Transverse colon (tissue), 4 donors: ENCODE results near the gene HACL1. TPM values are rescaled to one million over a fixed set of nuclear protein-coding genes. Genes with fewer than 3 reads are reported as not detected.
A peak's percentile ranks its signal among the peaks of the same experiment; 100 is the strongest.

Source experiments
- DNase-seq: peaks from one replicate; pipeline ENCODE4 v3.0.0-alpha.2; 2019
- H3K27ac ChIP-seq, 4 donors: fragments of 200-600 bp; sonication (generic); 2 replicates each; pipeline ENCODE4 v1.5.1; 2016 to 2018; ENCODE audit warnings: inconsistent platforms in 4 of 4
- H3K27me3 ChIP-seq: fragments of 200-600 bp; sonication (generic); 2 replicates; pipeline ENCODE4 v1.5.1; 2017; ENCODE audit warnings: inconsistent platforms
- H3K36me3 ChIP-seq, 4 donors: fragments of 200-600 bp; sonication (generic); 2 replicates each; pipeline ENCODE4 v1.5.1; 2017 to 2019; ENCODE audit warnings: inconsistent platforms in 4 of 4
- H3K4me1 ChIP-seq, 4 donors: fragments of 200-600 bp; sonication (generic); 2 replicates each; pipeline ENCODE4 v1.5.1; 2017 to 2020; ENCODE audit warnings: inconsistent platforms in 4 of 4
- H3K4me3 ChIP-seq, 4 donors: fragments of 200-600 bp; sonication (generic); 1 replicate in 1 of 4; 2 replicates in 3 of 4; pipeline versions ENCODE4 v1.5.1 to v1.6.1; 2017 to 2019; ENCODE audit warnings: inconsistent platforms in 4 of 4
- H3K9me3 ChIP-seq, 2 donors: fragments of 200-600 bp; sonication (generic); 2 replicates each; pipeline ENCODE4 v1.5.1; 2017 to 2019; ENCODE audit warnings: inconsistent platforms in 2 of 2
- EP300 ChIP-seq: sonication (generic); formaldehyde crosslinking; IDR thresholded peaks from one replicate; pipeline ENCODE4 v1.6.1; 2017; ENCODE audit warnings: antibody characterized with exemption, low read depth
- POLR2A ChIP-seq: fragments of 450-650 bp; IDR thresholded peaks from one replicate; pipeline ENCODE4 v1.6.1; 2016; ENCODE audit warnings: antibody characterized with exemption, mild to moderate bottlenecking, moderate library complexity
- POLR2AphosphoS5 ChIP-seq, 3 donors: sonication (generic); formaldehyde crosslinking; IDR thresholded peaks; one replicate each; pipeline ENCODE4 v1.6.1; 2016; ENCODE audit warnings: antibody characterized with exemption in 3 of 3
- WGBS, 2 donors: methylation state at CpG; one replicate each; pipeline ENCODE4 v1.1.5; 2018; ENCODE audit warnings: low coverage in 1 of 2; 5-methylcytosine and 5-hydroxymethylcytosine counted together
- in situ Hi-C, 4 donors: fragments of 200-750 bp; cut with MboI; loops; one replicate each; pipeline versions ENCODE4 v1.15.0 to v1.15.1; 2017; ENCODE audit warnings: low sequenced_read_pairs in 3 of 4, low pct_ligation_motif_present in 1 of 4, low pct_unique_long_range_greater_than_20kb in 1 of 4
- intact Hi-C: fragments of 100-400 bp; cut with DNase I; formaldehyde crosslinking; loops from one replicate; pipeline ENCODE4 v1.15.1; 2023; ENCODE audit warnings: low total_unique reads
- total RNA-seq, 4 donors: library from RNA; depleted of rRNA; stranded (reverse); fragments of >200 nt; gene quantifications; one replicate each; pipeline ENCODE4 v1.1.0, GENCODE V29; 2016
- TF ChIP-seq, protein P1 (sequence below), 5 experiments: fragments of 200-600 bp in 3 of 5; fragments of 450-650 bp in 2 of 5; sonication (generic) in 3 of 5; IDR thresholded peaks; 1 replicate in 2 of 5; 2 replicates in 3 of 5; pipeline ENCODE4 v1.5.1; 2016 to 2017; ENCODE audit warnings: antibody characterized with exemption in 5 of 5, inconsistent platforms in 3 of 5, mild to moderate bottlenecking in 2 of 5, moderate library complexity in 1 of 5

HACL1 gene
- total RNA-seq, 4 donors from 2014 or later = 7.5 to 21.3 (median 17.1) TPM

- Histone ChIP-seq H3K27me3 (no peaks in the 10 kb centered on the region), H3K27ac (no peak overlapping the region), H3K36me3 (no peaks in the 10 kb centered on the region), H3K4me3 (no peak overlapping the region), H3K9me3 (no peaks in the 10 kb centered on the region), H3K4me1 (peaks cover 11 to 40% (median 18%) of the 10 kb centered on the region in 4 donors)
- 90 to 100% methylated on average over 2 of the region's 4 CpGs for WGBS, 2 donors
- in situ Hi-C loops = loop anchor here (5.0 to 25.0 kb wide), 4 partner anchors 173 to 630 kb away; partner anchors contain the start of genes DPH3 (in 1 of the 4) and OXNAD1 (in 1 of the 4)
- intact Hi-C loops = no loop called here
- DNase-seq = no peak
- no peak for TF ChIP-seq POLR2A
- TF ChIP-seq, protein P1, sequence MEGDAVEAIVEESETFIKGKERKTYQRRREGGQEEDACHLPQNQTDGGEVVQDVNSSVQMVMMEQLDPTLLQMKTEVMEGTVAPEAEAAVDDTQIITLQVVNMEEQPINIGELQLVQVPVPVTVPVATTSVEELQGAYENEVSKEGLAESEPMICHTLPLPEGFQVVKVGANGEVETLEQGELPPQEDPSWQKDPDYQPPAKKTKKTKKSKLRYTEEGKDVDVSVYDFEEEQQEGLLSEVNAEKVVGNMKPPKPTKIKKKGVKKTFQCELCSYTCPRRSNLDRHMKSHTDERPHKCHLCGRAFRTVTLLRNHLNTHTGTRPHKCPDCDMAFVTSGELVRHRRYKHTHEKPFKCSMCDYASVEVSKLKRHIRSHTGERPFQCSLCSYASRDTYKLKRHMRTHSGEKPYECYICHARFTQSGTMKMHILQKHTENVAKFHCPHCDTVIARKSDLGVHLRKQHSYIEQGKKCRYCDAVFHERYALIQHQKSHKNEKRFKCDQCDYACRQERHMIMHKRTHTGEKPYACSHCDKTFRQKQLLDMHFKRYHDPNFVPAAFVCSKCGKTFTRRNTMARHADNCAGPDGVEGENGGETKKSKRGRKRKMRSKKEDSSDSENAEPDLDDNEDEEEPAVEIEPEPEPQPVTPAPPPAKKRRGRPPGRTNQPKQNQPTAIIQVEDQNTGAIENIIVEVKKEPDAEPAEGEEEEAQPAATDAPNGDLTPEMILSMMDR (IDR thresholded peaks at IDR 0.05) = no peak
- no peak for TF ChIP-seq EP300
- no peak for TF ChIP-seq POLR2AphosphoS5 (IDR thresholded peaks at IDR 0.05)
Observed at GRCh38 chr3:15632212-15632580, 30.8 kb upstream of the HACL1 start.

DNA sequence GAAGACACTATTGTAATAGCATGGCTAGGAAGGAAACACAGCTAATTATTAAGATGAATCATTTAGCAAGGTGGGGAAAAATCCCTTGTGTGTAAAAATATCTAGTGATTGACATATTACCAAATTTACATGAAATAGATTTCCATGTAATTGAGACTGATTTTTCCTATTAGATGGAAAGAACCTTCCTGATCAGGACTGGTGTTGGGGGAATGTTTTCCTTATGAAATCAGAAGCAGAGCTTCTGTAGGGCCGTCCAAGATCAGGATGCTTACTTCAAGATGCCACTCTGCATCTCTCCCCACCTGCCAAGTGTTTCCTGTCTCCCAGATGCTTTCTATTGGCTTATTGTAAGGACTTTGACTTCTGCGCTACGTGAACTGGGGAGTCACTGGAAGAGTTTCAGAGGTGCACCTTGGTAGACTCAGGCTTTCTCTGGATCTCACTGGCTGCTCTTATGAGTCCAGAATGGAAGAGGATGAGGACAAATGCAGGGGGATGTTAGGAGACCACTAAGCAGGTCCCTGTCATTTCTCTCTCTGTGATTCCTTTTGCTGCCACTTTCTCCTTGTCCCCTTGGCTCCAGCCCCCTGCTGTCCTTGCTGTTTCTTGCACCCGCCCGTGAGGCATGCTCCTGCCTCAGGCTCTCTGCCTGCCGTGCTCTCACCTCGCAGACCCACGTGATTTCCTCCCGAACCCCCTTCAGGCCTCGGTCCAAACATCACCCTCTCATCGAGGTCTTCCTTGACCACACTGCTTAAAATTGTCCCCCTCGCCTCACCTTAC is 30.2 kb upstream of the HACL1 start:
- TF ChIP-seq POLR2A = no peak
- TF ChIP-seq POLR2AphosphoS5 (IDR thresholded peaks at IDR 0.05) = no peak
- TF ChIP-seq, protein P1 (IDR thresholded peaks at IDR 0.05) = no peak
- no peak for TF ChIP-seq EP300
- WGBS, 2 donors = 91 to 92% methylated on average over 9 to 12 of the region's 12 CpGs
- intact Hi-C loops (no loop called here), in situ Hi-C loops (loop anchor here (5.0 to 25.0 kb wide), 4 partner anchors 173 to 631 kb away; partner anchors contain the start of genes DPH3 (in 1 of the 4) and OXNAD1 (in 1 of the 4))
- no peaks in the 10 kb centered on the region for H3K27me3 ChIP-seq
- peak overlapping the region in 1 of 4 donors; percentile 61 for H3K27ac ChIP-seq
- DNase-seq = no peak
- H3K4me1 ChIP-seq = peaks cover 11 to 37% (median 13%) of the 10 kb centered on the region in 4 donors
- no peaks in the 10 kb centered on the region for H3K36me3 ChIP-seq
- no peaks in the 10 kb centered on the region for H3K9me3 ChIP-seq
- H3K4me3 ChIP-seq = no peak overlapping the region

- Histone ChIP-seq H3K36me3 (no peaks in the 10 kb centered on the region), H3K9me3 (no peaks in the 10 kb centered on the region), H3K27me3 (no peaks in the 10 kb centered on the region), H3K4me3 (peak overlapping the region in 1 of 4 donors; percentile 26), H3K27ac (peak overlapping the region; percentile 24 to 61 (median 30)), H3K4me1 (peaks cover 4 to 29% (median 7%) of the 10 kb centered on the region in 4 donors)
- in situ Hi-C loops = loop anchor here (5.0 to 25.0 kb wide), 4 partner anchors 174 to 632 kb away; partner anchors contain the start of genes DPH3 (in 1 of the 4) and OXNAD1 (in 1 of the 4)
- DNase-seq = no peak
- intact Hi-C loops = no loop called here
- TF ChIP-seq, protein P1 (IDR thresholded peaks at IDR 0.05) = no peak
- TF ChIP-seq POLR2A (no peak), POLR2AphosphoS5 (IDR thresholded peaks at IDR 0.05) (no peak), EP300 (no peak)
- WGBS, 2 donors = 27 to 30% methylated on average over 8 of the region's 8 CpGs
Observed at GRCh38 chr3:15630646-15631350, 29.4 kb upstream of the HACL1 start.
